Measurements from ENCODE around the gene CTU2.

CTU2 gene

GRCh38 chr16:88697831-88698615 is 8.3 kb upstream of the CTU2 start:
- no peak for DNase-seq

GRCh38 chr16:88698646-88699045 is 7.7 kb upstream of the CTU2 start:
- DNase-seq: no peak

- no peak for DNase-seq
Observed at GRCh38 chr16:88699180-88699579, 7.1 kb upstream of the CTU2 start.

- DNase-seq: no peak
Observed at GRCh38 chr16:88700322-88700635, 6.0 kb upstream of the CTU2 start.

- peak; percentile 94 for DNase-seq
Observed at GRCh38 chr16:88700636-88701482, 5.4 kb upstream of the CTU2 start.

GRCh38 chr16:88701581-88702370 is 4.5 kb upstream of the CTU2 start:
- DNase-seq: no peak

GRCh38 chr16:88702371-88703210 is 3.7 kb upstream of the CTU2 start:
- peak; percentile 58 for DNase-seq

GRCh38 chr16:88703486-88704309 is 2.6 kb upstream of the CTU2 start:
- DNase-seq: peak; percentile 72

- peak; percentile 80 for DNase-seq
Observed at GRCh38 chr16:88705076-88705684, 1.1 kb upstream of the CTU2 start.

GRCh38 chr16:88705801-88706228 is 488 bp upstream of the CTU2 start:
- DNase-seq: no peak

- no peak for DNase-seq
Observed at GRCh38 chr16:88706965-88707826, 893 bp downstream of the CTU2 start.

GRCh38 chr16:88710556-88710955 is 4.3 kb downstream of the CTU2 start:
- DNase-seq: no peak

- no peak for DNase-seq
Observed at GRCh38 chr16:88711750-88712340, 5.5 kb downstream of the CTU2 start.

- DNase-seq: no peak
Observed at GRCh38 chr16:88712362-88712979, 6.2 kb downstream of the CTU2 start.

- DNase-seq: no peak
Observed at GRCh38 chr16:88713054-88713453, 6.8 kb downstream of the CTU2 start.

- DNase-seq: no peak
Observed at GRCh38 chr16:88713568-88714419, 7.5 kb downstream of the CTU2 start.

- DNase-seq: no peak
Observed at GRCh38 chr16:88714420-88715302, 8.4 kb downstream of the CTU2 start.

All from inflammatory macrophage treated with lipopolysaccharide for 4 hours (primary cell).